IPS-11a (cell line): Measurements from ENCODE around the gene ASCC1.
A peak's percentile ranks its signal among the peaks of the same experiment; 100 is the strongest.

Experiments used
- H3K4me3 ChIP-seq: one replicate; pipeline ENCODE4 v1.5.1; 2013; ENCODE audit warnings: low read depth, low read length, control low read depth

ASCC1 gene

GRCh38 chr10:72086466-72087391 lies 129.3 kb downstream of the ASCC1 start:
- H3K4me3 ChIP-seq: peak overlapping the region; percentile 45

GRCh38 chr10:72085864-72086465 lies 130.1 kb downstream of the ASCC1 start:
- H3K4me3 ChIP-seq: no peak overlapping the region

DNA sequence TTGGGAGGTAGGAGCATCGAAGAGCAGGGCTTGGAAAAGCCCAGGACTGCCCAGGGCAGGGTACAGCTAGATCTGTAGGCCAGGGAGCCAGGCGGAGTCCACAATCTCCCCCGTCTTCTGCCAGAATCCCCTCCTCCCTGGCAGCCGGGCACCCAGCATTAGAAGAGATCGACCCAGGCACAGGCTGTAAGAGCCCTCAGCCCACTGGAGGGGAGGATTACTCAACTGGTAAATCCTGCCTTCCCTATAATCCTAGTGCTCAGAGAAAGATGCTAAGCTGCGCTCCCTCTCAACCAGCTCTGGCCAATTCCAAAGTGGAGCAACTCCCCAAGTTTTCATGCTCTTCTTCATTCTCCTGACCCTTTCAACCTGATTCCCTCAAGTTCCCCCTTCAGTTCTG lies 130.9 kb downstream of the ASCC1 start:
- no peak overlapping the region for H3K4me3 ChIP-seq

GRCh38 chr10:72083790-72084459 lies 132.2 kb downstream of the ASCC1 start:
- no peak overlapping the region for H3K4me3 ChIP-seq

DNA sequence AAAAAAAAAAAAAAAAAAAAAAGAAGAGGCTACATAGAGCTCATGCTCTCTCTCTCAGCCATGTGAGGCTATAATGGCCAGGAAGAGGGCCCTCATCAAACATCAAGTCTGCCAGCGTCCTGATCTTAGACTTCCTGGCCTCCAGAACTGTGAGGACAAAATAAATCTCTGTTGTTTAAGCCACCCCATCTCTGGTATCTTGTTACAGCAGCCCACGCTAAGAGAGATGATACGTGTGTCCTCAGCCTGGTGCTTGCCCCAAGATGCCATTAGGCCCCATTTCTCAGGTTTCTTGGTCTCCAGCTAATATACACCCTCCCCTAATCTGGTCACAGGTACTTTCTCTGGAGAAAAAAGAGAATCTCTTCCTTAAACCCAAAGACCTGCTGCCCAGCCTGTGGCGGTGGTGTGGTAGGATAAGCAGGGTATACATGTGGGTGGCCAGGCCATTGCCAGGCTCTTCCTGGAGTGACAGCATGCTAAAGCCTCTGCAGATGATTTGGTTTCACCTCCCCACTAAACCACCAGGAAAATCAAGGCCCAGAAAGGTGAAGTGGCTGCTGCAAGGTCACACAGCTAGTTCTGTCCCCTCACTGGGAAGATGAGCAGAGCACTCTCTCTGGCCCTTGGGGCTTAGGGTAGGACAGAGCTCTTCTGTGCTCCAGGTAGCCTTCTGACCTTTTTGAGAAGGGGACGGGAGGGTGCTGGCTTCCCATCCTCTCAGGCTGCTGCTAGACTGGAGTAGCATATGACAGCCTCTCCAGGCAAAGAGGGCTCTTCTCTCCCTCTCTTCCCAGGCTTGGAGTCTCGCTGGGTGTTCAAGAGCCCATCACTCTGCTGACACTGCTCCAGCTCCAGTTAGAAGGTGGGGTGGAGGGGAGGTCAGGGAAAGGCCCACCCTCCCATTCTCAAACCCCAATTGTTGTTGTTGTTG lies 133.0 kb downstream of the ASCC1 start:
- no peak overlapping the region for H3K4me3 ChIP-seq

- H3K4me3 ChIP-seq: no peak overlapping the region
Measured at GRCh38 chr10:72081772-72082590, 134.1 kb downstream of the ASCC1 start.

- H3K4me3 ChIP-seq: no peak overlapping the region
Measured at GRCh38 chr10:72081210-72081609, 134.9 kb downstream of the ASCC1 start.

GRCh38 chr10:72080042-72080975 lies 135.8 kb downstream of the ASCC1 start:
- H3K4me3 ChIP-seq: no peak overlapping the region

GRCh38 chr10:72079356-72079755 lies 136.7 kb downstream of the ASCC1 start:
- H3K4me3 ChIP-seq: no peak overlapping the region

GRCh38 chr10:72077275-72077990 lies 138.6 kb downstream of the ASCC1 start:
- H3K4me3 ChIP-seq: no peak overlapping the region

- H3K4me3 ChIP-seq: no peak overlapping the region
Measured at GRCh38 chr10:72076756-72077155, 139.3 kb downstream of the ASCC1 start.

- no peak overlapping the region for H3K4me3 ChIP-seq
Measured at GRCh38 chr10:72075376-72076115, 140.5 kb downstream of the ASCC1 start.

GRCh38 chr10:72074574-72075375 lies 141.3 kb downstream of the ASCC1 start:
- H3K4me3 ChIP-seq: no peak overlapping the region

DNA sequence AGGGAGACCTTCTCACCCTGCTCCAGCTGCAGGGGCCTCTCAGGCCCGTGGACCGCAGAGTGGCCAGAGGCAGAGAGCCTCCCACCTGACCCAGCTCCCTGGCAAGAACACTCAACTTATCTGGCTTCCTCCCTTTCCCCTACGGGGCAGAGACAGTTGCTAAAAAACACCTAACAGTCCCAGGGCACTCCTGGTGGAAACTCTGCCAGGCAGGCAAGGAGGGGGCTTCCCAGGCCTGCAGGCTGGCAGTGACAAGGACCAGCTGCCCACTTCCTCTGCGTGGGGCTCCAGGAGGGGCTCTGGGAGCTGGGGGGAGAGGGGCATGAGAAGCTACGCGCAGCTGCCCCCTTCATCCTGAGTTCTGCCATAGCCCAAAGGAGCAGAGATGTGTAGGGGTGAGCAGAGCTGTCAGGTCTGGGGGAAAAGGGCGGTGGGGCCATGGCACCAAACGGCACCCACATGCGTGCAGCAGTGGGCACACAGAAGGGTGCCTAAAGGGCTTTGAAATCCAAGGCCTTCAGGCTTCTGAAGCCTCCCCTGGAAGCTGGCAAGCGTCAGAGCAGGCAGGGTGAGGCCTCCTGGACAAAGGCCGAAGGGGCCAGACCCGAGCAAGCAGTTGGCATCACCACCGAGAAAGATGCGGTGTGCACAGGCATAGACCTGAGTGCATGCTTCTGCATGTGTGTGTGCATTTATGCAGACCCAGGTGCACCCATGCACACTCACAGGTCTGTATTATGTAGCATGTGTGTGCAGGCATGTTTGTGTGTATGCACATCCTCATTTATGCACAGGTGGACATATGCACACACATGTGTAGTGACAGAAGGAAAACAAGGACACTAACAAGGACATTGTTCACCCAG lies 142.1 kb downstream of the ASCC1 start:
- no peak overlapping the region for H3K4me3 ChIP-seq

- H3K4me3 ChIP-seq: no peak overlapping the region
Measured at GRCh38 chr10:72072639-72073038, 143.4 kb downstream of the ASCC1 start.

DNA sequence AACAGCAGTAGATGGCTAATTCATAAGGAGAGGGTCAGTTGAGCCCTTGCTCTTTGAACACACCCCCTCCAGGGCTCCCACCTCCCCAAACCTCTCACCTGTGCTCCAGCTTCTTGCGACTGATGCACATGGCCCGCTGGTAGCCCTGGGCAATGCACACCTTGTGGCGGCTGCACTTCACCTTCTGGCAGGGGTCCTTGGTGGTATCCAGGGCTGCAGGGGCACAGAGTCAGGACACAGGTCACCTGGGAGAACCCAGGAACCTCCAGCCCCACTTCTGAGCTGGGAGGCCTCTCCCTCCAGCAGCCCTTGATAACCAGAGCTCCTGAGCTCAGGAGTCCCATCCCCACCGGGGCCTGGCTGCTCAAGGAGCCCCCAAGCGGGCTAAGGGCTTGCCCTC lies 144.0 kb downstream of the ASCC1 start:
- H3K4me3 ChIP-seq: no peak overlapping the region
